Neural progenitor cell (in vitro differentiated cells): ENCODE measurements around the gene ZNF143. TPM values are rescaled to one million over a fixed set of nuclear protein-coding genes. Genes with fewer than 3 reads are reported as not detected.

ENCODE experiments used
- DNase-seq: peaks from one replicate; pipeline ENCODE4 v3.0.0-alpha.2; 2016; ENCODE audit warnings: low spot score
- H2AFZ ChIP-seq: fragments of 200-600 bp; sonication (generic); replicated peaks from 2 replicates; pipeline ENCODE4 v1.6.1; 2016; ENCODE audit warnings: antibody characterized with exemption
- H3F3A ChIP-seq: fragments of 200-600 bp; sonication (generic); 2 replicates; pipeline ENCODE4 v1.6.1; 2016; ENCODE audit warnings: antibody characterized with exemption, low read depth
- H3K27ac ChIP-seq: fragments of 200-600 bp; sonication (generic); 2 replicates; pipeline ENCODE4 v1.5.1; 2016; ENCODE audit warnings: mild to moderate bottlenecking
- H3K27me3 ChIP-seq: fragments of 200-600 bp; sonication (generic); 2 replicates; pipeline ENCODE4 v1.6.1; 2016; ENCODE audit warnings: mild to moderate bottlenecking, moderate library complexity
- H3K36me3 ChIP-seq: fragments of 200-600 bp; sonication (generic); 2 replicates; pipeline ENCODE4 v1.5.1; 2016
- H3K4me1 ChIP-seq: fragments of 200-600 bp; sonication (generic); 2 replicates; pipeline ENCODE4 v1.6.1; 2016; ENCODE audit warnings: mixed run types
- H3K4me2 ChIP-seq: fragments of 200-600 bp; sonication (generic); 2 replicates; pipeline ENCODE4 v1.6.1; 2016
- H3K4me3 ChIP-seq: fragments of 200-600 bp; sonication (generic); 2 replicates; pipeline ENCODE4 v1.5.1; 2016
- H3K79me2 ChIP-seq: fragments of 200-600 bp; sonication (generic); 2 replicates; pipeline ENCODE4 v1.6.1; 2016; ENCODE audit warnings: low read depth
- H3K9ac ChIP-seq: fragments of 200-600 bp; sonication (generic); 2 replicates; pipeline ENCODE4 v1.6.1; 2016
- H3K9me3 ChIP-seq: fragments of 200-600 bp; sonication (generic); 2 replicates; pipeline ENCODE4 v1.5.1; 2016; ENCODE audit warnings: low read depth
- H4K20me1 ChIP-seq: fragments of 200-600 bp; sonication (generic); 2 replicates; pipeline ENCODE4 v1.6.1; 2016; ENCODE audit warnings: low read depth
- H3K27ac Mint-ChIP-seq: 3 replicates; pipeline ENCODE4 v1.8.0; 2021; ENCODE audit warnings: mixed read lengths
- H3K27me3 Mint-ChIP-seq: 2 replicates; pipeline ENCODE4 v1.8.0; 2022; ENCODE audit warnings: low read depth, mild to moderate bottlenecking, inconsistent platforms, moderate library complexity, mixed read lengths; ENCODE audit not compliant: insufficient read depth
- H3K36me3 Mint-ChIP-seq: 3 replicates; pipeline ENCODE4 v1.8.0; 2021; ENCODE audit warnings: mixed read lengths
- H3K4me1 Mint-ChIP-seq: 3 replicates; pipeline ENCODE4 v1.8.0; 2021; ENCODE audit warnings: mixed read lengths
- H3K4me3 Mint-ChIP-seq: 3 replicates; pipeline ENCODE4 v1.8.0; 2021; ENCODE audit warnings: mild to moderate bottlenecking, moderate library complexity, mixed read lengths
- H3K9me3 Mint-ChIP-seq: 3 replicates; pipeline ENCODE4 v1.8.0; 2020; ENCODE audit warnings: mixed read lengths
- EZH2 ChIP-seq: fragments of 200-600 bp; sonication (generic); IDR thresholded peaks from 2 replicates; pipeline ENCODE4 v1.6.1; 2017; ENCODE audit warnings: antibody characterized with exemption, mild to moderate bottlenecking, moderate library complexity
- EZH2phosphoT487 ChIP-seq: fragments of 200-600 bp; sonication (generic); IDR thresholded peaks from 2 replicates; pipeline ENCODE4 v1.6.1; 2017; ENCODE audit warnings: antibody characterized with exemption
- total RNA-seq: library from RNA; depleted of rRNA; stranded (reverse); fragments of >200 nt; gene quantifications from 2 replicates; pipeline ENCODE4 v1.2.3, GENCODE V29; 2015; ENCODE audit warnings: low replicate concordance
- TF ChIP-seq, protein P1 (sequence below): fragments of 200-600 bp; sonication (generic); IDR thresholded peaks from 2 replicates; pipeline ENCODE4 v1.5.1; 2017; ENCODE audit warnings: antibody characterized with exemption, mild to moderate bottlenecking

ZNF143 gene
- total RNA-seq, 1 donor from 2014 or later: 56.9 TPM

DNA sequence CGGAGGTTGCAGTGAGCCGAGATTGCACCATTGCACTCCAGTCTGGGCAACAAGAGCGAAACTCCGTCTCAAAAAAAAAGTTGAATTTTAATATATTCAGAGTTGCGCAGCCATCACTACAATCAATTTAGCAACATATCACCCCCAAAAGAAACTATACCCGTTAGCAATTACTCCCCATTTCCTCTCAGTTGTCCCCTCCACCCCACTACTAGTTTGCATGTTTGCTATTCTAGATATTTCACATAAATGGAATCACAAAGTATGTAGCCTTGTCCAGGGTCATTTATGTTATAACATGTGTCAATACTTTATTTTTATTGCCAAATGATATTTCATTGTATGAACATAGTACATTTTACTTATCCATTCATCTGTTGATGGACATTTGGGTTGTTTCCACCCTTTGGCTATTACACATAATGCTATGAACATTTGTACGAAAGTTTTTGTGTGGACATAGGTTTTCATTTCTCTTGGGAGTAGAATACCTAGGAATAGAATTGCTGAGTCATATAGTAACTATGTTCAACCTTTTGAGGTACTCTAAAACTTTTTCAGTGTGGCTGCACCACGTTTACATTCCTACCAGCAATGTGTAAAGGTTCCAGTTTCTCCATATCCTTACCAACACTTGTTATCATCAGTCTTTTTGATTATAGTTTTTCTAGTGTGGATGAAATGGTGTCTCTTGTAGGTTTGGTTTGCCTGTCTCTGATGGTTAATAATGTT, 2.2 kb downstream of the ZNF143 start:
- no peak for DNase-seq
- Histone ChIP-seq H3K4me1 (no peaks in the 10 kb centered on the region), H2AFZ (no peak overlapping the region), H3F3A (peaks cover 29% of the 10 kb centered on the region), H3K9ac (no peak overlapping the region), H3K27me3 (no peaks in the 10 kb centered on the region), H3K27ac (no peak overlapping the region), H3K9me3 (no peaks in the 10 kb centered on the region), H3K4me3 (no peak overlapping the region), H3K4me2 (peak overlapping the region; percentile 99), H3K36me3 (no peaks in the 10 kb centered on the region), H4K20me1 (peaks cover 6% of the 10 kb centered on the region), H3K79me2 (peaks cover 89% of the 10 kb centered on the region)
- peaks cover 15% of the 10 kb centered on the region for H3K36me3 Mint-ChIP-seq
- no peaks in the 10 kb centered on the region for H3K27me3 Mint-ChIP-seq
- H3K4me3 Mint-ChIP-seq: peak overlapping the region; percentile 80
- H3K4me1 Mint-ChIP-seq: peaks cover 16% of the 10 kb centered on the region
- peak overlapping the region; percentile 35 for H3K27ac Mint-ChIP-seq
- H3K9me3 Mint-ChIP-seq: peaks cover 2% of the 10 kb centered on the region
- TF ChIP-seq EZH2 (no peak), EZH2phosphoT487 (no peak)
- TF ChIP-seq, protein P1, sequence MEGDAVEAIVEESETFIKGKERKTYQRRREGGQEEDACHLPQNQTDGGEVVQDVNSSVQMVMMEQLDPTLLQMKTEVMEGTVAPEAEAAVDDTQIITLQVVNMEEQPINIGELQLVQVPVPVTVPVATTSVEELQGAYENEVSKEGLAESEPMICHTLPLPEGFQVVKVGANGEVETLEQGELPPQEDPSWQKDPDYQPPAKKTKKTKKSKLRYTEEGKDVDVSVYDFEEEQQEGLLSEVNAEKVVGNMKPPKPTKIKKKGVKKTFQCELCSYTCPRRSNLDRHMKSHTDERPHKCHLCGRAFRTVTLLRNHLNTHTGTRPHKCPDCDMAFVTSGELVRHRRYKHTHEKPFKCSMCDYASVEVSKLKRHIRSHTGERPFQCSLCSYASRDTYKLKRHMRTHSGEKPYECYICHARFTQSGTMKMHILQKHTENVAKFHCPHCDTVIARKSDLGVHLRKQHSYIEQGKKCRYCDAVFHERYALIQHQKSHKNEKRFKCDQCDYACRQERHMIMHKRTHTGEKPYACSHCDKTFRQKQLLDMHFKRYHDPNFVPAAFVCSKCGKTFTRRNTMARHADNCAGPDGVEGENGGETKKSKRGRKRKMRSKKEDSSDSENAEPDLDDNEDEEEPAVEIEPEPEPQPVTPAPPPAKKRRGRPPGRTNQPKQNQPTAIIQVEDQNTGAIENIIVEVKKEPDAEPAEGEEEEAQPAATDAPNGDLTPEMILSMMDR: no peak

DNA sequence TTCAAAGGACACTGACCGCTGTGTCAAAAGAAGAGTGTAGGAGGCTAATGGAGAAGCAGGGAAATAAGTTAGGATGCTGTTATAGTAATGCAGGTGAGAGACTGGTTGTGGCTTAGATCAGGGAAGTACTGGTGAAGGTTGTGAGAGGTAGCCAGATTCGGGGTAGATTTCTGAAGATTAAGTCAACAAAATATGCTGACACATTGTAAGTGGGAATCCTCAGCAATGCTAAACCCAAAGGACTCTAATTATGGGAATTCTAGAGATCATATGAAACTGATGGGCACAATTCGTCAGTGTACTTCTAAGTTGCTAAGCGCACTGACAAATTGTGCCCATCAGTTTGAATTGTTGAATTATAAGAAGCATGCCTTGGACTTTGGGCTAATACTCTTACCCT, 10.0 kb downstream of the ZNF143 start:
- H3K36me3 Mint-ChIP-seq: peaks cover 17% of the 10 kb centered on the region
- H3F3A ChIP-seq: no peaks in the 10 kb centered on the region
- H4K20me1 ChIP-seq: peaks cover 12% of the 10 kb centered on the region
- H3K27me3 ChIP-seq: no peaks in the 10 kb centered on the region
- H3K9ac ChIP-seq: no peak overlapping the region
- H3K27ac ChIP-seq: no peak overlapping the region
- H3K9me3 Mint-ChIP-seq: no peaks in the 10 kb centered on the region
- peaks cover 18% of the 10 kb centered on the region for H3K4me1 Mint-ChIP-seq
- H3K27ac Mint-ChIP-seq: no peak overlapping the region
- H3K4me3 Mint-ChIP-seq: no peak overlapping the region
- H3K9me3 ChIP-seq: no peaks in the 10 kb centered on the region
- no peaks in the 10 kb centered on the region for H3K4me1 ChIP-seq
- no peaks in the 10 kb centered on the region for H3K27me3 Mint-ChIP-seq
- H3K36me3 ChIP-seq: peaks cover 19% of the 10 kb centered on the region
- no peak overlapping the region for H2AFZ ChIP-seq
- no peak overlapping the region for H3K4me2 ChIP-seq
- DNase-seq: no peak
- H3K79me2 ChIP-seq: peaks cover 53% of the 10 kb centered on the region
- no peak for TF ChIP-seq EZH2
- no peak for TF ChIP-seq EZH2phosphoT487
- TF ChIP-seq, protein P1: no peak
- no peak overlapping the region for H3K4me3 ChIP-seq

DNA sequence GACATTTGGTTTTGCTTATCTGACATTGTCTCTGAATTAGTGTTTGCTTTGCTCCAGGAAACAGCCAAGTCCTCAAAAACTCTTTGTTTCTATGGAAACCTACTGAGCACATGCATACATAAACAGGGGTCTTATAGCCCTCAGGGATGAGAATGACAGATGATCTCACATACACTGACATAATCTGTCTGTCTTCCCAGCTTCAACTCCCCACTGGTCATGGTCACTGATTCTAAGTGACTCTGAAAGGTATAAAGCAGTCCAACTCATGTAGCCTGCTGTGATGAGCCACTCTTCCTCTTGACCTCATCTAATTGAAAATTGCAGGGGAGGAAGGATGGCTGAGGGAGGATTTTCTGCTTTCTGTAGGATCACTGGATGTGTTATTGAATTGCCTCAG, 12.6 kb downstream of the ZNF143 start:
- no peaks in the 10 kb centered on the region for H3K9me3 Mint-ChIP-seq
- Histone ChIP-seq H3K9me3 (no peaks in the 10 kb centered on the region), H3K4me2 (no peak overlapping the region), H3K9ac (no peak overlapping the region), H2AFZ (no peak overlapping the region), H3K4me3 (no peak overlapping the region), H3K36me3 (peaks cover 25% of the 10 kb centered on the region), H3K4me1 (no peaks in the 10 kb centered on the region), H3F3A (no peaks in the 10 kb centered on the region), H3K27ac (no peak overlapping the region), H3K27me3 (no peaks in the 10 kb centered on the region), H3K79me2 (peaks cover 27% of the 10 kb centered on the region), H4K20me1 (peaks cover 3% of the 10 kb centered on the region)
- peaks cover 18% of the 10 kb centered on the region for H3K4me1 Mint-ChIP-seq
- no peak overlapping the region for H3K27ac Mint-ChIP-seq
- peaks cover 24% of the 10 kb centered on the region for H3K36me3 Mint-ChIP-seq
- DNase-seq: no peak
- no peak overlapping the region for H3K4me3 Mint-ChIP-seq
- TF ChIP-seq EZH2 (no peak), EZH2phosphoT487 (no peak)
- TF ChIP-seq, protein P1: no peak
- no peaks in the 10 kb centered on the region for H3K27me3 Mint-ChIP-seq
